Nasal cavity respiratory epithelium epithelial cell of viscerocranial mucosa (primary cell): ENCODE measurements around the gene FAM184A. TPM values are rescaled to one million over a fixed set of nuclear protein-coding genes. Genes with fewer than 3 reads are reported as not detected.

Experiments
- total RNA-seq: library from RNA; depleted of rRNA; stranded (reverse); fragments of >200 nt; gene quantifications from 2 replicates; pipeline ENCODE4 v1.2.3, GENCODE V29; 2014

FAM184A gene, protein sequence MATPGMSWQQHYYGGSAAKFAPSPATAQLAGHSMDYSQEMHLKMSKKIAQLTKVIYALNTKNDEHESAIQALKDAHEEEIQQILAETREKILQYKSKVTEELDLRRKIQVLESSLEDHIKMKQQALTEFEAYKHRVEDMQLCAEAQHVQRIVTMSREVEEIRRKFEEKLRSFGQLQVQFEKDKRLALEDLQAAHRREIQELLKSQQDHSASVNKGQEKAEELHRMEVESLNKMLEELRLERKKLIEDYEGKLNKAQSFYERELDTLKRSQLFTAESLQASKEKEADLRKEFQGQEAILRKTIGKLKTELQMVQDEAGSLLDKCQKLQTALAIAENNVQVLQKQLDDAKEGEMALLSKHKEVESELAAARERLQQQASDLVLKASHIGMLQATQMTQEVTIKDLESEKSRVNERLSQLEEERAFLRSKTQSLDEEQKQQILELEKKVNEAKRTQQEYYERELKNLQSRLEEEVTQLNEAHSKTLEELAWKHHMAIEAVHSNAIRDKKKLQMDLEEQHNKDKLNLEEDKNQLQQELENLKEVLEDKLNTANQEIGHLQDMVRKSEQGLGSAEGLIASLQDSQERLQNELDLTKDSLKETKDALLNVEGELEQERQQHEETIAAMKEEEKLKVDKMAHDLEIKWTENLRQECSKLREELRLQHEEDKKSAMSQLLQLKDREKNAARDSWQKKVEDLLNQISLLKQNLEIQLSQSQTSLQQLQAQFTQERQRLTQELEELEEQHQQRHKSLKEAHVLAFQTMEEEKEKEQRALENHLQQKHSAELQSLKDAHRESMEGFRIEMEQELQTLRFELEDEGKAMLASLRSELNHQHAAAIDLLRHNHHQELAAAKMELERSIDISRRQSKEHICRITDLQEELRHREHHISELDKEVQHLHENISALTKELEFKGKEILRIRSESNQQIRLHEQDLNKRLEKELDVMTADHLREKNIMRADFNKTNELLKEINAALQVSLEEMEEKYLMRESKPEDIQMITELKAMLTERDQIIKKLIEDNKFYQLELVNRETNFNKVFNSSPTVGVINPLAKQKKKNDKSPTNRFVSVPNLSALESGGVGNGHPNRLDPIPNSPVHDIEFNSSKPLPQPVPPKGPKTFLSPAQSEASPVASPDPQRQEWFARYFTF
- total RNA-seq = 0.07 and 0.34 TPM in 2 replicates

DNA sequence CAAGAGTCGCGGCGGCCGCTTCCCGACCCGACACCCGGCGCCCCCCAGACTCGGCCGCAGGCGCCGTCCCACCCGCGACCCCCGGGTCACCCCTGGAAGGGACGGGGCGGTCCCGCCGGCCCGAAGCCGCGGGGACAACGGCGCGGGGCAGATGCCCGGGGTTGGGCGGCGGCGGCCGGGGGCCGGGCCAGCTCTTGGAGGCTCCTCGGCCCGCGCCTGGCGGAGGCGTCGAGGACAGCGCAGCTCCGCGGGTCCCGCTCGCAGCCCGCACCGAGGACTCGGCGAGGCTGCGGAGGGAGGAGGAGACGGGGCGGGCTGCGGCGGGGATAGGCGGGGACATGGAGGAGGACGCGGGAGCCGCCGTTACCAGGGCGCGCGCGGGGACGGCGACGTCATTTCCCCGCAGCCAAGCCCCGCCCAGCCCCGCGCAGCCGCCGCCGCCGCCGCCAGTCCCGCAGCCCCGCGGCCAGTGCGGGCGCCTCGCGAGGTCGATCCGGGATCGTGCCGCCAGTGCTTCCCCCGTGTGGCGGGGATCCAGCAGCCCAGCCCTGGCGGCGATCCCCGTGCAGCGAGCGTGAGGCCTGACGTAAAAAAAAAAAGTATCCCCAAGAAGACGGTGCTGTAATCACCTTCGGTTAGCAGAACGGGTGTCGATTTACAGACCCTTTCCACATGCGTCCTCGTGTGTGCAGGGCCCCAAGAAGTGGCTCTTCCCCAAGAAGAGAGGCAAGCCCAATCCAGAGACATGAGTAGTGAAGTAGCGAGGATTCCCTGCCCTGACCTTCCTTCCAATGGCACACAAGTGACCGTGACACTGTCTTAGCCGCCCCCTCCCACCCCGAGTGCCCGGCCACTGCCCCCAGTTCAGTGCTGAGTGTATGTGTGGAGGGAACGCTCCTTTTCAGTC lies at the start of gene FAM184A:
TSS of gene FAM184A (minus strand) at position 289 of the 907 bp plus-strand sequence. CDS start 365 bp downstream, outside the sequence.

DNA sequence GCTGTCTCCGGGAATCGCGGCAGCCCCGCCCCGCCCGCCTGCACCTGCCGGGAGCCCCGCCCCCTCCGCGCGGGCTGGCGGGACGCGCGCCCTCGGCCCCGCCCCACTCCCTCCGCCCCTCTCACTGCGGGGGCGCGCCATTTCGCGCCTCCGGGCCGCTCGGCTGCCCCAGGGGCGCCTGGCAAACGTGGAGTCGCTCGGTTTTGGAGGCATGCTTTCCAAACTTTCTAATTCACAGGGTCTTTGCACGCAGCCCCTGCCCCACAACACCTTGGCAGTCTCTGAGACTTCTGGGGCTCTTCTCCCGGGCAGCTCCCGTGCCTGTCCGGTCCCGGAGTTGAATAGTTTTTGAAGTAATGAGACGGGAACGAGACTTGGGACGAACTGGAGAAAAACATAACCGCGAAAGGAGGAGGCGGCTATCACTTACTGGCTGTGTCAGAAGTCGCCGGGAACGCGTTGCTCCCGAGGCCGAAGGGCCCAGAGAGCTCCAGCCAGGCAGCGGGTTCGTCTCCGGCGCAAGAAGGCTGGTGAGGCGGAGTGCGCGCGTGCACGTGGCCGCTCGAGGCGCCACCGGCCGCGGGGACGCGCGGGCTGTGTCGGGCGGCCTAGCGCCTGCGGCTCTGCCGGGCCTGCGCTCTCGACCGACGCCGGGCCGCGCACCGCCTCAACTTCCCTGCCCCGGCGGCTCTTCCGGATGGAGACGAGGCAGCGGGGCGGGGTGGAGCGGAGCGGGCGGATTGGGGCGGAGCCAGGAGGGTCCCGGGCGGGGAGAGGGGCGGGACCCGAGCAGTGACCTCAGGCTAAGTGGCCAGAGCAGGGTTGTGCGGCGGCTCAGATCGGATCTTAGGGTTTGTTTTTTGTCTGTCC lies 143.8 kb downstream of the FAM184A start, which contains the start of gene MCM9:
TSS of gene MCM9 (minus strand) at position 699 of the 870 bp plus-strand sequence. CDS start 3,436 bp downstream, outside the sequence.

Other genes with a start within 250 kb of the FAM184A start
- gene ASF1A, start 184.5 kb downstream of the FAM184A start, total RNA-seq = 22.9 and 26.0 TPM in 2 replicates
- 16.1 and 20.8 TPM in 2 replicates for gene MCM9, start 143.5 kb downstream of the FAM184A start, total RNA-seq